Stimulated activated CD8-positive, alpha-beta memory T cell treated with anti-CD3 and anti-CD28 coated beads, Interleukin-4, amount 100 ng/mL, for 1 hour (primary cell): Measurements from ENCODE around the gene SLC27A2.

Source experiments
- DNase-seq, 2 donors: peaks; one replicate each; pipeline ENCODE4 v3.0.0-alpha.2; 2020; ENCODE audit warnings: low read depth in 2 of 2, low spot score in 1 of 2

Gene SLC27A2

GRCh38 chr15:50236433-50236832 lies 54.4 kb downstream of the SLC27A2 start:
- no peak for DNase-seq

- DNase-seq = no peak
These were observed 56.3 kb downstream of the SLC27A2 start for GRCh38 chr15:50238255-50238654.

- DNase-seq = no peak
These were observed 59.9 kb downstream of the SLC27A2 start for GRCh38 chr15:50241684-50242450.

- DNase-seq = no peak
These were observed 62.2 kb downstream of the SLC27A2 start for GRCh38 chr15:50244153-50244552.

- no peak for DNase-seq
These were observed 63.1 kb downstream of the SLC27A2 start for GRCh38 chr15:50244959-50245624.

GRCh38 chr15:50246631-50247030 lies 64.6 kb downstream of the SLC27A2 start:
- DNase-seq = no peak

GRCh38 chr15:50247819-50248655 lies 66.0 kb downstream of the SLC27A2 start:
- no peak for DNase-seq

GRCh38 chr15:50248994-50249582 lies 67.1 kb downstream of the SLC27A2 start:
- DNase-seq = no peak

- no peak for DNase-seq
These were observed 67.7 kb downstream of the SLC27A2 start for GRCh38 chr15:50249704-50250103.

GRCh38 chr15:50250760-50251394 lies 68.9 kb downstream of the SLC27A2 start:
- no peak for DNase-seq

- no peak for DNase-seq
These were observed 69.7 kb downstream of the SLC27A2 start for GRCh38 chr15:50251638-50252182.

- no peak for DNase-seq
These were observed 70.6 kb downstream of the SLC27A2 start for GRCh38 chr15:50252556-50252955.

GRCh38 chr15:50256188-50257041 lies 74.4 kb downstream of the SLC27A2 start:
- DNase-seq = no peak

- DNase-seq = no peak
These were observed 75.3 kb downstream of the SLC27A2 start for GRCh38 chr15:50257332-50257731.

- no peak for DNase-seq
These were observed 75.9 kb downstream of the SLC27A2 start for GRCh38 chr15:50257924-50258323.

GRCh38 chr15:50259276-50259675 lies 77.3 kb downstream of the SLC27A2 start:
- DNase-seq = no peak

- DNase-seq = no peak
These were observed 79.0 kb downstream of the SLC27A2 start for GRCh38 chr15:50260969-50261496.

- DNase-seq = no peak
These were observed 80.0 kb downstream of the SLC27A2 start for GRCh38 chr15:50261981-50262380.

GRCh38 chr15:50262533-50262932 lies 80.5 kb downstream of the SLC27A2 start:
- DNase-seq = peak in 1 of 2 donors; percentile 11
